GM23338 (cell line): ENCODE results near the gene ROR1. TPM values are rescaled to one million over a fixed set of nuclear protein-coding genes. Genes with fewer than 3 reads are reported as not detected.

Experiments used
- ATAC-seq: fragments of 200-7000 bp; cut with Tn5 transposase; 3 replicates; pipeline ENCODE4 v1.9.1; 2020
- DNase-seq: peaks from one replicate; pipeline ENCODE4 v3.0.0-alpha.2; 2015; ENCODE audit warnings: low spot score
- H2AFZ ChIP-seq: fragments of 200-600 bp; sonication (generic); 2 replicates; pipeline ENCODE4 v1.8.0; 2016; ENCODE audit warnings: antibody characterized with exemption, mild to moderate bottlenecking, moderate library complexity
- H3F3A ChIP-seq: fragments of 200-600 bp; sonication (generic); replicated peaks from 2 replicates; pipeline ENCODE4 v1.8.0; 2017; ENCODE audit warnings: antibody characterized with exemption, mixed run types, low read depth
- H3K27ac ChIP-seq: fragments of 200-600 bp; sonication (generic); 2 replicates; pipeline ENCODE4 v1.6.1; 2016; ENCODE audit warnings: low read depth
- H3K27me3 ChIP-seq: fragments of 200-600 bp; sonication (generic); 2 replicates; pipeline ENCODE4 v1.8.0; 2016; ENCODE audit warnings: mild to moderate bottlenecking, mixed run types, moderate library complexity; ENCODE audit not compliant: insufficient read depth
- H3K36me3 ChIP-seq: fragments of 200-600 bp; sonication (generic); 2 replicates; pipeline ENCODE4 v1.8.0; 2016; ENCODE audit warnings: mild to moderate bottlenecking; ENCODE audit not compliant: insufficient read depth
- H3K4me1 ChIP-seq: fragments of 200-600 bp; sonication (generic); 2 replicates; pipeline ENCODE4 v1.8.0; 2016; ENCODE audit warnings: mild to moderate bottlenecking, moderate library complexity; ENCODE audit not compliant: insufficient read depth
- H3K4me2 ChIP-seq: fragments of 200-600 bp; sonication (generic); 2 replicates; pipeline ENCODE4 v1.7.1; 2017; ENCODE audit warnings: mixed run types
- H3K4me3 ChIP-seq: fragments of 200-600 bp; sonication (generic); 2 replicates; pipeline ENCODE4 v1.6.1; 2016; ENCODE audit warnings: mixed run types
- H3K79me2 ChIP-seq: fragments of 200-600 bp; sonication (generic); replicated peaks from 2 replicates; pipeline ENCODE4 v1.8.0; 2017; ENCODE audit warnings: mild to moderate bottlenecking; ENCODE audit not compliant: insufficient read depth
- H3K9me2 ChIP-seq: fragments of 200-600 bp; sonication (generic); 2 replicates; pipeline ENCODE4 v1.8.0; 2017; ENCODE audit not compliant: insufficient read depth
- H4K20me1 ChIP-seq: fragments of 200-600 bp; sonication (generic); replicated peaks from 2 replicates; pipeline ENCODE4 v1.8.0; 2017; ENCODE audit warnings: mild to moderate bottlenecking; ENCODE audit not compliant: insufficient read depth
- H3K27ac Mint-ChIP-seq: 2 replicates; pipeline ENCODE4 v1.8.0; 2020; ENCODE audit warnings: inconsistent platforms, mild to moderate bottlenecking, moderate library complexity, mixed read lengths
- H3K27me3 Mint-ChIP-seq: 3 replicates; pipeline ENCODE4 v1.8.0; 2022; ENCODE audit warnings: low read depth, mild to moderate bottlenecking, moderate library complexity, mixed read lengths, inconsistent platforms; ENCODE audit not compliant: insufficient read depth, poor library complexity
- H3K36me3 Mint-ChIP-seq: 3 replicates; pipeline ENCODE4 v1.8.0; 2021; ENCODE audit warnings: low read depth, mild to moderate bottlenecking, inconsistent platforms, moderate library complexity, mixed read lengths
- H3K4me1 Mint-ChIP-seq: 3 replicates; pipeline ENCODE4 v1.8.0; 2020; ENCODE audit warnings: mild to moderate bottlenecking, inconsistent platforms, mixed read lengths
- H3K4me3 Mint-ChIP-seq: 3 replicates; pipeline ENCODE4 v1.8.0; 2021; ENCODE audit warnings: moderate library complexity, mild to moderate bottlenecking, inconsistent platforms, mixed read lengths
- H3K9me3 Mint-ChIP-seq: 3 replicates; pipeline ENCODE4 v1.8.0; 2020; ENCODE audit warnings: moderate library complexity, mild to moderate bottlenecking, inconsistent platforms, mixed read lengths
- CREB1 ChIP-seq: fragments of 250-450 bp; sonication (Bioruptor Pico); IDR thresholded peaks from 2 replicates; pipeline ENCODE4 v1.5.0; 2020; ENCODE audit warnings: low read depth, mild to moderate bottlenecking, moderate library complexity
- CTCF ChIP-seq, 2 experiments: fragments of 200-600 bp in 1 of 2; sonication (generic) in 1 of 2; conservative IDR thresholded peaks; 2 replicates each; pipeline versions ENCODE4 v1.5.1 to v1.6.1; 2016 to 2017; ENCODE audit warnings: antibody characterized with exemption in 2 of 2, low read depth in 2 of 2, mild to moderate bottlenecking in 2 of 2, moderate library complexity in 1 of 2
- ETS1 ChIP-seq: IDR thresholded peaks from 2 replicates; pipeline ENCODE4 v1.6.1; 2016; ENCODE audit warnings: antibody characterized with exemption
- EZH2 ChIP-seq: fragments of 200-600 bp; sonication (generic); IDR thresholded peaks from one replicate; pipeline ENCODE4 v1.8.0; 2017; ENCODE audit warnings: antibody characterized with exemption, mild to moderate bottlenecking, low read depth; ENCODE audit not compliant: unreplicated experiment
- EZH2phosphoT487 ChIP-seq: fragments of 200-600 bp; sonication (generic); IDR thresholded peaks from one replicate; pipeline ENCODE4 v1.8.1; 2018; ENCODE audit warnings: antibody characterized with exemption; ENCODE audit not compliant: unreplicated experiment
- JUNB ChIP-seq: IDR thresholded peaks from one replicate; pipeline ENCODE4 v1.6.1; 2016; ENCODE audit warnings: antibody characterized with exemption; ENCODE audit not compliant: unreplicated experiment
- NANOG ChIP-seq: IDR thresholded peaks from 2 replicates; pipeline ENCODE4 v1.6.1; 2016; ENCODE audit warnings: antibody characterized with exemption, borderline replicate concordance
- POLR2AphosphoS5 ChIP-seq: IDR thresholded peaks from 2 replicates; pipeline ENCODE4 v1.6.1; 2016; ENCODE audit warnings: antibody characterized with exemption, low read depth
- STAT1 ChIP-seq: IDR thresholded peaks from one replicate; pipeline ENCODE4 v1.6.1; 2016; ENCODE audit warnings: antibody characterized with exemption; ENCODE audit not compliant: unreplicated experiment
- ZNF114 ChIP-seq: fragments of 250-450 bp; sonication (Bioruptor Pico); IDR thresholded peaks from 2 replicates; pipeline ENCODE4 v1.5.0; 2020; ENCODE audit warnings: mild to moderate bottlenecking, moderate library complexity
- ZNF331 ChIP-seq: fragments of 250-450 bp; sonication (Bioruptor Pico); IDR thresholded peaks from 2 replicates; pipeline ENCODE4 v1.5.0; 2020; ENCODE audit warnings: low read depth, mild to moderate bottlenecking, moderate library complexity
- ZNF462 ChIP-seq: fragments of 250-450 bp; sonication (Bioruptor Pico); IDR thresholded peaks from 2 replicates; pipeline ENCODE4 v1.5.0; 2020; ENCODE audit warnings: mild to moderate bottlenecking, moderate library complexity
- polyA plus RNA-seq: library from polyadenylated mRNA; unstranded; fragments of >200 nt; fragmentation: Nextera tagmentation; extraction: Ambion mirVana; gene quantifications from 2 replicates; pipeline ENCODE4 v1.2.1, GENCODE V29; 2016
- total RNA-seq: library from RNA; depleted of rRNA; stranded (reverse); fragments of >200 nt; shearing (Covaris generic); gene quantifications from 2 replicates; pipeline ENCODE4 v1.2.3, GENCODE V29; 2014
- TF ChIP-seq, protein P1 (sequence below): IDR thresholded peaks from one replicate; pipeline ENCODE4 v1.6.1; 2018; ENCODE audit warnings: antibody characterized with exemption; ENCODE audit not compliant: unreplicated experiment

ROR1 gene
- total and polyA plus RNA-seq, 2 experiments from 2014 or later, result 59.7 to 96.0 TPM

GRCh38 chr1:63835128-63835527 is 61.3 kb downstream of the ROR1 start:
- ATAC-seq, result no peak
- peak overlapping the region; percentile 53; the same call in 1 of the 2 replicates for H3K4me2 ChIP-seq
- no peaks in the 10 kb centered on the region for H3K36me3 ChIP-seq
- peaks cover 33% of the 10 kb centered on the region for H4K20me1 ChIP-seq
- Mint-ChIP-seq H3K4me3 (no peak overlapping the region), H3K27me3 (peaks cover 2% of the 10 kb centered on the region), H3K4me1 (peaks cover 78% of the 10 kb centered on the region), H3K9me3 (0 out of 3 replicates have a peak, but pooled peaks cover 2% of the 10 kb centered on the region), H3K36me3 (peaks cover 10% of the 10 kb centered on the region), H3K27ac (no peak overlapping the region)
- H3K4me1 ChIP-seq, result peaks cover 80% of the 10 kb centered on the region
- DNase-seq, result no peak
- no peaks in the 10 kb centered on the region for H3K27me3 ChIP-seq
- no peaks in the 10 kb centered on the region for H3K9me2 ChIP-seq
- no peak overlapping the region for H2AFZ ChIP-seq
- H3K27ac ChIP-seq, result no peak overlapping the region
- TF ChIP-seq, protein P1, sequence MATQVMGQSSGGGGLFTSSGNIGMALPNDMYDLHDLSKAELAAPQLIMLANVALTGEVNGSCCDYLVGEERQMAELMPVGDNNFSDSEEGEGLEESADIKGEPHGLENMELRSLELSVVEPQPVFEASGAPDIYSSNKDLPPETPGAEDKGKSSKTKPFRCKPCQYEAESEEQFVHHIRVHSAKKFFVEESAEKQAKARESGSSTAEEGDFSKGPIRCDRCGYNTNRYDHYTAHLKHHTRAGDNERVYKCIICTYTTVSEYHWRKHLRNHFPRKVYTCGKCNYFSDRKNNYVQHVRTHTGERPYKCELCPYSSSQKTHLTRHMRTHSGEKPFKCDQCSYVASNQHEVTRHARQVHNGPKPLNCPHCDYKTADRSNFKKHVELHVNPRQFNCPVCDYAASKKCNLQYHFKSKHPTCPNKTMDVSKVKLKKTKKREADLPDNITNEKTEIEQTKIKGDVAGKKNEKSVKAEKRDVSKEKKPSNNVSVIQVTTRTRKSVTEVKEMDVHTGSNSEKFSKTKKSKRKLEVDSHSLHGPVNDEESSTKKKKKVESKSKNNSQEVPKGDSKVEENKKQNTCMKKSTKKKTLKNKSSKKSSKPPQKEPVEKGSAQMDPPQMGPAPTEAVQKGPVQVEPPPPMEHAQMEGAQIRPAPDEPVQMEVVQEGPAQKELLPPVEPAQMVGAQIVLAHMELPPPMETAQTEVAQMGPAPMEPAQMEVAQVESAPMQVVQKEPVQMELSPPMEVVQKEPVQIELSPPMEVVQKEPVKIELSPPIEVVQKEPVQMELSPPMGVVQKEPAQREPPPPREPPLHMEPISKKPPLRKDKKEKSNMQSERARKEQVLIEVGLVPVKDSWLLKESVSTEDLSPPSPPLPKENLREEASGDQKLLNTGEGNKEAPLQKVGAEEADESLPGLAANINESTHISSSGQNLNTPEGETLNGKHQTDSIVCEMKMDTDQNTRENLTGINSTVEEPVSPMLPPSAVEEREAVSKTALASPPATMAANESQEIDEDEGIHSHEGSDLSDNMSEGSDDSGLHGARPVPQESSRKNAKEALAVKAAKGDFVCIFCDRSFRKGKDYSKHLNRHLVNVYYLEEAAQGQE, result no peak
- TF ChIP-seq CREB1 (CRISPR knock-in tag) (no peak), ZNF462 (no peak), NANOG (no peak), ETS1 (no peak), ZNF114 (CRISPR knock-in tag) (no peak), JUNB (no peak), EZH2phosphoT487 (no peak), STAT1 (no peak), CTCF (conservative IDR thresholded peaks at IDR 0.05; ENCODE audit: low read depth in 2 of 2) (no peak), ZNF331 (CRISPR knock-in tag) (no peak), EZH2 (no peak), POLR2AphosphoS5 (no peak)
- H3K79me2 ChIP-seq, result peaks cover 99% of the 10 kb centered on the region
- H3F3A ChIP-seq, result no peaks in the 10 kb centered on the region
- no peak overlapping the region for H3K4me3 ChIP-seq
